GM19193 (cell line): ENCODE data around the gene SIPA1.

Experiments used
- POLR2A ChIP-seq: IDR thresholded peaks from 4 replicates; pipeline ENCODE4 v1.6.1; 2011; ENCODE audit not compliant: insufficient read depth, insufficient read length; ENCODE audit errors: extremely low read depth

Gene SIPA1

GRCh38 chr11:65630215-65630614 lies 7.7 kb upstream of the SIPA1 start:
- TF ChIP-seq POLR2A = no peak

- TF ChIP-seq POLR2A = no peak
Observed at GRCh38 chr11:65633390-65634108, 4.4 kb upstream of the SIPA1 start.

GRCh38 chr11:65634109-65634436 lies 3.8 kb upstream of the SIPA1 start:
- no peak for TF ChIP-seq POLR2A

DNA sequence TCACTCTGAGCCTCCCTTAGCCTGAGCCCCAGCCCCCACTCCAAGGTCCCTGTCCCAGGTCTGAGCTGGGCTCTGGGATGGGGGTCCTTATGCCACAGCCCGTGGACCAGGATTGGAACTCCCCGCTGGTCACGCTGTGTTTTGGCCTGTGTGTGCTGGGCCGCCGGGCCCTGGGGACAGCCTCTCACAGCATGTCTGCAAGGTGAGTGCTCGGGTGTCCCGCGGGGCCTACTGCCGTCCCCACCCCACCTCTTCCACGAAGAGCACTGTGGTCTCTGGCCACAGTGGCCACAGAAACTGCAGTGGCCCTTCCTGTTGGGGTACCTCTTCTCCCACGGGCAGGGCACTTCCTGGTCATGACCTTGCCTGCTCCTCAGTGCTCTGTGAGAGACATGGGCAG lies 3.5 kb upstream of the SIPA1 start:
- TF ChIP-seq POLR2A = no peak

- no peak for TF ChIP-seq POLR2A
Observed at GRCh38 chr11:65634905-65635731, 2.8 kb upstream of the SIPA1 start.

DNA sequence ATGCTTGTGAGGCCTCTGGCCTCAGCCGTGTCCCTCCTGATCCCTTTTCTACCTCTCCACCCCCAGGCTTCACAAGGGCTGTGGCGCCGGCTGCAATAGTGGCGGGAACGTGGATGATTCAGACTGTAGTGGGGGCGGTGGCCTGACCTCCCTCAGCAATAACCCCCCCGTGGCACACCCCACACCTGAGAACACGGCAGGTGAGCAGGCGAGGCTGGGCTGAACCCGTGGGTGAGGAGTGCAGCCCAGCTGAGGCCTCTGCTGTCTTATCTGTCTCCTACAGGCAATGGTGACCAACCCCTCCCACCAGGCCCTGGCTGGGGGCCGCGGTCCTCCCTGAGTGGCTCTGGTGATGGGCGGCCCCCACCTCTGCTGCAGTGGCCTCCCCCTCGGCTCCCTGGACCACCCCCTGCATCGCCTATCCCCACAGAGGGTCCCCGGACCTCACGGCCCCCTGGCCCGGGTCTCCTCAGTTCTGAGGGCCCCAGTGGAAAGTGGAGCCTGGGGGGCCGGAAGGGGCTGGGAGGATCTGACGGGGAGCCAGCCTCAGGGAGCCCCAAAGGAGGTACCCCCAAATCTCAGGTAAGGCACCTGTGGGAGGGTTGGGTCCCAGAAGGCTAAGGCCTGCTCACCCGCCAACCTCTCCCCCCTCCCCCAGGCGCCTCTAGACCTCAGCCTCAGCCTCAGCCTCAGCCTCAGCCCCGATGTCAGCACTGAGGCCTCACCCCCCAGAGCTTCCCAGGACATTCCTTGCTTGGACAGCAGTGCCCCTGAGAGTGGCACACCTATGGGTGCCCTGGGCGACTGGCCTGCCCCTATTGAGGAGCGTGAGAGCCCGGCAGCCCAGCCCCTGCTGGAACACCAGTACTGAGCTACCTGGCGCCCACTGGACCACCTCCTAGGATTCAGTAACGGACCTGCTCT lies 1.5 kb upstream of the SIPA1 start:
- no peak for TF ChIP-seq POLR2A

GRCh38 chr11:65637032-65637557 lies 806 bp upstream of the SIPA1 start:
- no peak for TF ChIP-seq POLR2A

DNA sequence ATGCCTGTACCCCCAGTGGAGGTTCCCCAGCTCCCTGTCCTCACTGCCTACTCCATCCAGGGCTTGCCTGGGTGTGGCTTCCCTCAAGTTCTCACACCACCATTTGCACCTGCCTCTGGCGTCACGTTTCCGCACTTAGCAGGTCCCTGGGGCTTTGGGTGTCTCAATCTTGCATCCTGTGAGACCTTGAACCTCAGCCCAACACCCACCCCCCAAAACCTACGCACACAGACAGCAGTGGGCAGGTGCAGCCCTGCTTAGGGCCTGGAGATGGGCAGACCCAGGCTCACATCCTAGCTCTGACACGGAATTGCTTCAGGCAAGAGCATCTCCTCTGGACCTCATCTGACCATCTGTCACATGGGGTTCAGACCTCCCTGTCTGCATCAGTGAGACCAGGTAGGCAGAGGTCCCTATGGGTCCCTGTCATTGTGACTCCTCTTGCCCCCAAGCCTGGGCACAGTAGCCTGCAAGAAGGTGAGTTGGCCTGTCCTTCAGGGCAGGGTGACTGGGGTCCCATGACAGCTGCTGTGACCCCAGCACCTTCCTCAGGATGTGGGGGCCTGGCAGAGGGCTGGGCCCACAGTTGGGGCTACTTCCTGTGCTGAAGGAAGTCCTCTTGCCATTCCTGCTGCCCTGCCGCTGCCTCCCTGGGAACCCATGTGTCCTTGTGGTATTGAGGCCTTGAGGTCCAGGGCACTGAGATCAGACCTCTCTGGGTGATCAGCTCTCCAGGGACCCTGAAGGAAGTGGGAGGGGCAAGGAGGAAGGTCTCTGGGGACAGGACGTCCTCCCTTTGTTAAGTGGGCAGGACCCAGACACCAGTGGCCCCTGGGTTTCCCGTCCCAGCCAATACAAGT lies 2.0 kb downstream of the SIPA1 start:
- TF ChIP-seq POLR2A = peak; percentile 60

DNA sequence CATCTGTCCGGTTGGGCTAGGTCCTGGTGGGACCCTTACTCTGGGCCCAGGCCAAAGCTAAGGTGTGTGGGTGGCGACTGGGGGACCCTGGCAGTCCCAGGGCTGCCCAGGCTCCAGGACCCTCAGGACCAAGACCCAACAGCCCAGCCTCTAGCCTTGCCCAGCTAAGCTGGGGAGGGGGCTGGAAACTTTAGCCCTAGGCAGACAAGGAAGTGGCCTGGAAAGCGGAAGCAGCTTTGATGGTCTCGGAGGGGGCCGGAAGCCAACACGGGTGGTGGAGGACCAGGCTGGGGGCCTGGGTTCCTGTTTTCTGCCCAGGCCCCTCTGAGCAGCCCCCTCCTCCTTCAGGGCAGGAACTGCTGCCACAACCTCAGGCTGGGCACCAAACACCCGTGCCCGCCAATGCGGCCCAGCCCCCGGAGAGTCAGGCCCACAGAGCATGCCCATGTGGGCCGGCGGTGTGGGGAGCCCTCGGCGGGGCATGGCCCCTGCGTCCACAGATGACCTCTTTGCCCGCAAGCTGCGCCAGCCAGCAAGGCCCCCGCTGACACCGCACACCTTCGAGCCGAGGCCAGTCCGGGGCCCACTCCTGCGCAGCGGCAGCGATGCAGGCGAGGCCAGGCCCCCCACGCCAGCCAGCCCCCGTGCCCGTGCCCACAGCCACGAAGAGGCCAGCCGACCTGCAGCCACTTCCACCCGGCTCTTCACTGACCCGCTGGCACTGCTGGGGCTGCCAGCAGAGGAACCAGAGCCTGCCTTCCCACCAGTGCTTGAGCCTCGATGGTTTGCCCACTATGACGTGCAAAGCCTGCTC lies 2.8 kb downstream of the SIPA1 start:
- peak; percentile 14 for TF ChIP-seq POLR2A

- TF ChIP-seq POLR2A = no peak
Observed at GRCh38 chr11:65641297-65642013, 3.6 kb downstream of the SIPA1 start.

GRCh38 chr11:65642014-65642671 lies 4.2 kb downstream of the SIPA1 start:
- TF ChIP-seq POLR2A = no peak

DNA sequence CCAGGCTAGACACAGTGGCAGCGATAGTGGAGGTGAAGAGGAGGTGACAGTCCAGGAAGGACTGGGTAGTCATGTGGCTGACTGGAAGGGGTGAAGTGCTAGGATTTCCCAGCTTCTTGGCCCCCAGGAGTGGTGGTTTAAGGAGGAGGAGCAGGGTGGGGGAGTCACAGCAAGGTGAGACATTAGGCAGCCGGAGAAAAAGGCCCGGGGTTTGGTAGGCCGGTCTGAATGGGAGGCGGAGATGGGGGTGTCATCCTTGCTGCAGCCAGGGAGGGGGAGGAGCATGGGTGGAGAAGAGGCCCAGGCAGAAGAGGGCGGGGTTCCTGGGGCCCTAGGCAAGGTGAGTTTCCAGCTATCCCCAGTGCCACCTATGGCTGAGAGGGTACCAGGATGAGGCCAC lies 6.1 kb downstream of the SIPA1 start:
- no peak for TF ChIP-seq POLR2A
